ENCODE measurements around the gene CHTOP. TPM values are rescaled to one million over a fixed set of nuclear protein-coding genes. Genes with fewer than 3 reads are reported as not detected.

CHTOP gene
- total RNA-seq, 1 experiment from 2014 or later = 50.8 TPM

DNA sequence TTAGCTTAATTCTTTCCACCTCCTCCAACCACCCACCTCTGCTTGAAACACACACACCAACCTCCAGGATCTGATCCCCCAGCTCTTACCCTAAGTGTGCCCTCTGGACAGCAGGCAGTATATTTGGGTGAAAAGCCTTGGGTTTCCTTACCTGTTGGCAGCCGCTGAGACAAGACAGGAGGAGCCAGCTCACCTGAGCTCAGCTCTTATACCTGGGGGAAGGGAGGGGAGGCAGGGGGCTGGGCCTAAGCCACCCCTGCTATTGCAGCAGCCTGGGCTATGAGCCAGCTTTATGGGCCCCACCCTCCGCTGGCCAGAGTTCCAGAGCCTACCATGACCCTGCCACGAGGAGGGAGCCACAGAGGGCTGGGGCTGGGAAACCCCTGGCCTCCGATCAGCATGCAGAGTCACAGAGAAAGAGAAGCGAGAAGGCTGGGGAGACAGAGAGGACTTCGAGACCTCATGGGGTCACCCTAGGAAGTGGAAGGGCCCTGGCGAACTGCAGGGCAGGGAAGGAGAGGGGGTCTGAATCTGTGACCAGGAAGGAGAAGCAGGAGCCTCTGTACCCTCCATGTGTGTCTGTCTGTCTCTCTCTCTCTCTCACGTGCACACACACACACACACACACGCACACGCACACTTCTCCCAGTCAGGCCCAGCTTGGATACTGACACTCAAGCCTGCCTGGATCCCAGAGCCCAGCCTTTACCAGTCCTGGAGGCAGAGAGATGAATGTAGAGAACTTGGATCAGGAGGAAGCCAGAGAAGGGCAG is 17.5 kb upstream of the CHTOP start, which contains the start of gene S100A14:
Gene S100A14, minus strand, starts transcription at position 182 of the 773 bp plus-strand sequence. CDS start 467 bp downstream, outside the sequence.
- Histone ChIP-seq H3K27ac (no peak within 1 kb of the TSS), H3K4me3 (no peak within 1 kb of the TSS), H3K4me1 (replicated peaks) (peaks cover 21% of the 10 kb centered on the region), H3K36me3 (peaks cover 19% of the 10 kb centered on the region), H3K9me3 (replicated peaks) (no peaks in the 10 kb centered on the region), H3K27me3 (replicated peaks) (no peaks in the 10 kb centered on the region)
- no peak for DNase-seq (ENCODE audit: low read depth in 1 of 2, low spot score in 2 of 2)

DNA sequence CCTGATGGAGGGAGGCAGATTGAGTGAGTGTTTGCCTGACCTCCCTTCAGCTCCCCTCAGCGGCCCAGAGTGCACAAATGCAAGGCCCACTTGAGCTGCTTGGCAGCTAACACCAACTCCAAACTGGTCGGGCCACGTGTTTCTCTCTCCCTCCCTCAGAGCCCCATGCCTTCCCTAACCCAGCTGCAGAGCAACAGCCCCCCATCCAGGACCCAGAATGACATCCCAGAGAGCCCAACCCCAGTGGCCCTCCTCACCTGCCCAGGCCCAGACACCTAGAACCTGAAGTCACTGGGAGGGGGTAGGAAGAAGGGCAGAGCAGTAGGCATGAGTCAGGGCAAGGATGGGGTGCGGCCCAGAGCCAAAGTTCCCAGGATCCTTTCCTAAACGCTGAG is 17.0 kb upstream of the CHTOP start:
- DNase-seq (ENCODE audit: low read depth in 1 of 2, low spot score in 2 of 2) = no peak
- Histone ChIP-seq H3K9me3 (replicated peaks) (no peaks in the 10 kb centered on the region), H3K36me3 (peaks cover 22% of the 10 kb centered on the region), H3K4me1 (replicated peaks) (peaks cover 18% of the 10 kb centered on the region), H3K4me3 (no peak overlapping the region), H3K27ac (no peak overlapping the region), H3K27me3 (replicated peaks) (no peaks in the 10 kb centered on the region)

DNA sequence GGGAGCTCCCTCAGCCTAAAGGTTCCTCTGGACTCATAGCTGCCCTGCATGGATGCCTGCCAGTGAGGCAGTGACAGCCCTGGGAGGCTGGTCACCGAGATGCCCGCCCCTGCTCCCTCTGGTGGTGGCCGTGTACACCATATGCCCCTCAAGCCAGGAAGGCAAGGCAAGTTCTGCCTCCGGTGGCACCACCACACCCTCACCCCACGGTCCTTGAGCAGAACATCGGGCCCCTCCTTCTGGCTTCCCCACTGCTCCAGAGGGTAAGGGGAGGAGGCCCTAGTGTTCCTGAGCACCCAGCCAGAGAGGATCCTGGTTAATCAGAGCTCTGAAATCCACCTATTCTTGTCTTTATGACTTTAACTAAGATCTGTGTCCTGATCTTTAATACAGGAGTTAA is 16.2 kb upstream of the CHTOP start:
- DNase-seq (ENCODE audit: low read depth in 1 of 2, low spot score in 2 of 2) = peak; percentile 68 to 91
- Histone ChIP-seq H3K27me3 (replicated peaks) (no peaks in the 10 kb centered on the region), H3K36me3 (peaks cover 29% of the 10 kb centered on the region), H3K4me1 (replicated peaks) (peaks cover 10% of the 10 kb centered on the region), H3K27ac (no peak overlapping the region), H3K9me3 (replicated peaks) (no peaks in the 10 kb centered on the region), H3K4me3 (no peak overlapping the region)

DNA sequence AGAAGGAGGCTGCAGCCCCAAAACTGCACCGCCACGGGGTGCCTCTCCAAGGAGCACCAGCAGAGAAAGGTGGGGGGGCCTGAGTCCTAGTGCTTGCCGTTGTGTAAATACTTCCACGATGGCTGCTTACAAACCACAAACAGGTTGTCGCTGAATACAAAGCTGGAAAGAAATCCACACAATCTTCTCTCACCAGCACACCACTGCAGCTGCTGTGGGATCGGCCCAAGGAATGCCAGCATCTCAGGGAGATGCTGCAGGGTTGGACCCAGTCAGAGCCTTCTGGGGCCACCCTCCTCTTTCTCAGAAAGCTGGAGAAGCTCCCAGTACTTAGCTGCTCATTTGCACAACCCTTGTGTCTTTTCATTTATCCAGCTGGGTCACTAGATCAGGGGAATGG is 14.7 kb upstream of the CHTOP start:
- Histone ChIP-seq H3K9me3 (replicated peaks) (no peaks in the 10 kb centered on the region), H3K27me3 (replicated peaks) (no peaks in the 10 kb centered on the region), H3K36me3 (peaks cover 36% of the 10 kb centered on the region), H3K4me3 (no peak overlapping the region), H3K27ac (no peak overlapping the region), H3K4me1 (replicated peaks) (peaks cover 8% of the 10 kb centered on the region)
- no peak for DNase-seq (ENCODE audit: low read depth in 1 of 2, low spot score in 2 of 2)

DNA sequence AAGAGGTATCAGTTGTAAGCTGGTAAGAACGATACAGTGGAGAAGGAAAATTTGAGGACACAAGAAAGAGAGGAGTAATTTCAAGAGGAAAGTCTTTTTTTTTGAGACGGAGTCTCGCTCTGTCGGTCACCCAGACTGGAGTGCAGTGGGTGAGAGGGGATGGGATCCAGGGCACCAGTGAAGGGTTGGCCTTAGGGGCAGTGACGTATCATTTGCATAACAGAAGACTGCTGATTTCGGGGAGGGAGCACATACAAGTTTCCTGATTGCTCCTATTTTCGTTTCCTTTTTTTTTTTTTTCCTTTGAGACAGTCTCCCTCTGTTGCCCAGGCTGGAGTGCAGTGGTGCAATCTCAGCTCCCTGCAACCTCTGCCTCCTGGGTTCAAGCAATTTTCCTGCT is 10.8 kb upstream of the CHTOP start:
- H3K4me1 ChIP-seq (replicated peaks) = peaks cover 27% of the 10 kb centered on the region
- no peaks in the 10 kb centered on the region for H3K9me3 ChIP-seq (replicated peaks)
- H3K4me3 ChIP-seq = no peak overlapping the region
- DNase-seq (ENCODE audit: low read depth in 1 of 2, low spot score in 2 of 2) = no peak
- H3K36me3 ChIP-seq = peaks cover 47% of the 10 kb centered on the region
- no peaks in the 10 kb centered on the region for H3K27me3 ChIP-seq (replicated peaks)
- H3K27ac ChIP-seq = no peak overlapping the region

DNA sequence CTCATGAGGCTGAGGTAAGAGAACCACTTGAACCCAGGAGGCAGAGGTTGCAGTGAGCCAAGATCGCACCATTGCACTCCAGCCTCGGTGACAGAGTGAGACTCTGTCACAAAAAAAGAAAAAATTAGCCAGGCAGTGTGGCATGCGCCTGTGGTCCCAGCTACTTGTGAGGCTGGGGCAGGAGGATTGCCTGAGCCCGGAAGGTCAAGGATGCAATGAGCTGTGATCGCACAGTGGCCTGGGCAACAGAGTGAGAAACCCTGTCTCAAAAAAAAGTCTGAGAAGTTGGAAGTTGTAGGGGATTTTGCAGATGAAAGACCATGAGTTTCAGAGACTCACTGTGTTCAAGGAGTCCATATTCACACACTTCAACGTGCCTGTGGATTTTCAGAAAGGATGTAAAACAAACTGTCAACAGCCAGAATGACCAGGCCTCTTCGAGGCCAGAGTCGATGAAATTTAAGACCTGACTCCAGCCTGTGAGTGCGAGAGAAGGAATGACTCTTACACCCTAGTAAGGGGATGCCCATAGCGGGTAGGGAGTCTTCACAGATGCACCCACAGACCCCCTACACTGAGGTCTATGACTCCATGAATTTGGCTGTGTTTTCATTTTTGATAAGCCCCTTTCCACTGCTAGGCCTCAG is 8.8 kb upstream of the CHTOP start:
- DNase-seq (ENCODE audit: low read depth in 1 of 2, low spot score in 2 of 2) = no peak
- Histone ChIP-seq H3K27me3 (replicated peaks) (no peaks in the 10 kb centered on the region), H3K36me3 (peaks cover 33% of the 10 kb centered on the region), H3K4me1 (replicated peaks) (peaks cover 27% of the 10 kb centered on the region), H3K9me3 (replicated peaks) (no peaks in the 10 kb centered on the region), H3K4me3 (no peak overlapping the region), H3K27ac (no peak overlapping the region)

DNA sequence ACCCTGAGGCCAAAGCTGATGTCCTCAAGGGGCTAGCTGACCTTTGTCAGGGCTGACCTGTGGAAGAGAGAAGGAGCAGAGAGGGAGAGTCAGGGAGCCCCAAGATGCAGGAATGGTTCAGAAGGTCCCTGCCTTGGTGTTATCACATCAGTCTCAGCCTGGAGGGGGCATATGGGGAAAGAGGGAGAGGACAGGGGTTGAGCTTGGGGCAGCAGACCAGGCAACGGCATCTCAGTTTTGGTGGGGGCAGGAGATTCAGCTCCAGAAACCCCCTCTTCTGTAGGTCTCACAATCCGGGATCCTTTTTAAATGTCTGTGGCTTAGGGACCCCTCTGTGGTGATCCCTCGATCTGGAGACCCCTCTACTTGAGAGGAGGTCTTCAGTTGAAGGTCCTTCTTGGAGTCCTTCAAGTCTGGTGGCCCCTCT is 7.4 kb upstream of the CHTOP start:
- Histone ChIP-seq H3K27me3 (replicated peaks) (no peaks in the 10 kb centered on the region), H3K36me3 (peaks cover 31% of the 10 kb centered on the region), H3K27ac (peak overlapping the region; percentile 89), H3K9me3 (replicated peaks) (no peaks in the 10 kb centered on the region), H3K4me3 (peak overlapping the region; percentile 41), H3K4me1 (replicated peaks) (peaks cover 30% of the 10 kb centered on the region)
- no peak for DNase-seq (ENCODE audit: low read depth in 1 of 2, low spot score in 2 of 2)

DNA sequence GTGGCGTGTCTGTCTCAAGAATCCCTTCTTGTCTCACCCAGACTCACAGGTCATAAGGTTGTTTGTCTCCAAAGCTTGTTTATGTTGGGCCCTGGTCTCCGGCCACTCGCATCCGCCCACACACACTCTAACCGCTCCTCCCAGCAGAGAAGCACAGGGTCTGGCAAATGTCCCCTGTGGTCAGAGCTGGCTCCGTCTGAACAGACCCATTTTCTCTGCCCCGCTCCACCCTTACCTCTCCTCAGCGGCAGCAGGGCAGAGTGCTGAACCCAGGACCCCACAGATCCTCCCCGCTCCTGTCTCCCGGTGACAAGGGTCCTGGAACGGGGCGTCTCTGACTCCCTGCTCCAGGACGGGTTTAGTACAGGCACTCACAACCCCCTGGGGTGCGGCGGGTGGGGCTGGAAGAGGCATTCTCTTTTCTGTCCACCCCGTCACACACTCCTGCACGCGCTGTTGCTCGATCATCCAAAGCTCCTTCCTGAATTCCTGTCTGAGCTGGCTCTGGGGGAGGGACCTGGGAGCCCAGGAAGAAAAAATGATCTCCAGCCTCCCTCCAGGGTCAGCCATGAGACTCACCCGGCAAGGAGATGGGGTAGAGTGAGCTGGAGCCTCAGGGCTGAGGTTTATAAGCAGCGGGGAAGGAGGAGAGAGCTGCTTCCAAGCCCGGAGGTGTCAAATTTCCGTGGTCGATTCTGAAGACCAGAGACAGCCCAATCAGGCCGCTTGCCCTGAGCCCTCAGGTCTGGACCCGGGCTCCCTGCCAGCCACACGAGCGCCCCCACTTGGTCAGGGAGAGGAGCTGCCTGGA is 6.8 kb upstream of the CHTOP start, which contains the start of gene S100A13:
Gene S100A13, minus strand, starts transcription at position 602 of the 811 bp plus-strand sequence. CDS start 1,033 bp downstream, outside the sequence.
- peak; percentile 90 to 91 for DNase-seq (ENCODE audit: low read depth in 1 of 2, low spot score in 2 of 2)
- Histone ChIP-seq H3K9me3 (replicated peaks) (no peaks in the 10 kb centered on the region), H3K4me3 (peak within 1 kb of the TSS; percentile 41), H3K27ac (peak within 1 kb of the TSS; percentile 89), H3K4me1 (replicated peaks) (peaks cover 31% of the 10 kb centered on the region), H3K27me3 (replicated peaks) (no peaks in the 10 kb centered on the region), H3K36me3 (peaks cover 27% of the 10 kb centered on the region)

DNA sequence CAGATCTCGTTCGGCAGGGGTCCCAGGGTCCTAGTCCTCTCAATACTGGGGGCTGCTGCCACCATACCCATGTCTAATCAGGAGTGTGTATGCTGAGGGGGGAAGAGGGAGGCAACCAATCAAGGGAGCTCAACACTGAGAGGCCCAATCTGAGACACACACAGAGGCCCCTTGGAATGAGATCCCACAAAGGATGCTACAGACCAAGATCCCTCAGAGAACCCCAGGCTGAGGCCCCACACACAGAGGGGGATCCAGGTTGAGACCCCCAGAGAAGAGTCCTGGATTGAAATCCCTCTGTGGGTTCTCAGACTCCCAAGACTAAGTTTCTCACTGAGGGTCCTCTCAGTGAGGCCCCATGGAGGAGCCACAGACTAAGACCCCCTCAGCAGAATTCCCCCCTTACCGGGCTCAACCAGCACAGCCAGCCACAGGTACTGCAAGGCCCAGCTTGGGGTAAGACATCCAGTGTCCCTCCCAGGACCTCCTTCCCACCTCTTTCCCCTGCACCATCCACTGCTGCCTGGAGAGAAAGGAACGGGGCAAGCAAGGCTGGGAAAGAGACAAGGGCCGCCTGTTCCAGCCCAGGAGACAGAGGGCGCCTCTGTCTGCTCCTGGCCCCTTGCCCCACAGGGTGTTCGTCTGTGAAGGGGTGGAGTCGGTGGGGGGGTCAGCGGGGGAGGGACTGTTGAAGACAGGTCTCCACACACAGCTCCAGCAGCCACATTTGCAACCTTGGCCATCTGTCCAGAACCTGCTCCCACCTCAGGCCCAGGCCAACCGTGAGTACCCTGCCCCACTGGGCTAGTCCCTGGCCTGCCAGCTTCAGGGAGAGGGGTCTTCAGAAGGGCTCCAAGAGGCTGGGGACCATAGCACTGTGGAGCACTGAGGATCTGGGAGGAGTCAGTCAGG is 5.9 kb upstream of the CHTOP start, which contains the start of gene S100A1:
Gene S100A1, plus strand, starts transcription at position 720 of the 912 bp plus-strand sequence. CDS start 2,088 bp downstream, outside the sequence.
- DNase-seq (ENCODE audit: low read depth in 1 of 2, low spot score in 2 of 2) = no peak
- Histone ChIP-seq H3K27ac (peak within 1 kb of the TSS; percentile 89), H3K27me3 (replicated peaks) (no peaks in the 10 kb centered on the region), H3K9me3 (replicated peaks) (no peaks in the 10 kb centered on the region), H3K4me1 (replicated peaks) (peaks cover 31% of the 10 kb centered on the region), H3K4me3 (peak within 1 kb of the TSS; percentile 41), H3K36me3 (peaks cover 22% of the 10 kb centered on the region)

DNA sequence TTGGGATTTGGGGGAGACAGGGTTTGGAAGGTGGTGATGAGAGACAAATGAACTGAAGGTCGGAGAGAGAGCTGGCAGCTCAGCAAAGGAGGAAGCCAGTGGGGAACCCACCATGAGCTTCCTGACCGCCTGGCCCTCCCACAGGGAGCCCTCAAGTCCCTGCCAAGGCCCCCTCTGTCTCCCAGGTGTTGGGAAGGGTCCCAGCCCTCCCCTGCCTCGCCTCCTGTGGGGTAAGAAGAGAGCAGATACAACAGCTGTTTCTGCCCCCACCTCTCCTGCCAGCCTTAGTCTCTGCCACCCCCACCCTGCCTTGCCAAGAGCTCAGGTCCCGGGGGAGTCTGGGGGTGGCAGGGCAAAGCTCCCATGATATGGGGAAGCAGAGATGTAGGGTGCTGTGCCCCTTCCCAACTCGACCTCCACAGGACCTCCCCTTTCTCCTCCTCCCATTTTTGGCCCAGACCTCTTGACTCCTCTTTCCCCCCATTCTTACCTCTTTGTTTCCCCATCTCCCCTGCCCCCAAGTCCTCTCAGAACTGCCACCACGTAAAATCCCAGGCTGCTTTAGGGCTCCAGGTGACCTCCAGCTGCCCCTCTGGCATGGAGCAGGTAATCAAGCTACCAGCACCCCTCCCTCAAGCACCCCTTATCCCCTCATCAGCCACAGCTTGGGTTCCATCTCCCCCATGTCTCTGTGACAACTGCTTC is 5.1 kb upstream of the CHTOP start:
- H3K27me3 ChIP-seq (replicated peaks) = no peaks in the 10 kb centered on the region
- no peak for DNase-seq (ENCODE audit: low read depth in 1 of 2, low spot score in 2 of 2)
- H3K4me1 ChIP-seq (replicated peaks) = peaks cover 34% of the 10 kb centered on the region
- no peak overlapping the region for H3K27ac ChIP-seq
- no peaks in the 10 kb centered on the region for H3K9me3 ChIP-seq (replicated peaks)
- H3K4me3 ChIP-seq = no peak overlapping the region
- H3K36me3 ChIP-seq = peaks cover 18% of the 10 kb centered on the region

DNA sequence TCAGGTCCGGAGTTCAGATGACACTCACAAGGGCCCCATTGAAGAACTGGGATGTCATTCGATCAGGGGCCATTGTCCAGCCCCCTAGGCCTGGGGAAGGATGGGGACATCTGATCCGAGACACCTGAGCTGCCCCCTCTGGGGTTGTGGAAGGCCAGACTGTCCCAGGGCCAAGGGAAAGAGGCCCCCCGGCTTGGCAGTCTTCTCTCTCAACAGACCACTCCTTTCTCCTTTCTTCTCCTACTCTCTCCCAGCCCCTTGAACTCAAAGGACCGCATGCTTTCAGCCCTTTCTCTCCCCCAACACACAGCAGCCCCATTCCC is 4.6 kb upstream of the CHTOP start:
- Histone ChIP-seq H3K9me3 (replicated peaks) (no peaks in the 10 kb centered on the region), H3K4me1 (replicated peaks) (peaks cover 34% of the 10 kb centered on the region), H3K27me3 (replicated peaks) (no peaks in the 10 kb centered on the region), H3K4me3 (no peak overlapping the region), H3K36me3 (peaks cover 18% of the 10 kb centered on the region), H3K27ac (no peak overlapping the region)
- DNase-seq (ENCODE audit: low read depth in 1 of 2, low spot score in 2 of 2) = no peak

DNA sequence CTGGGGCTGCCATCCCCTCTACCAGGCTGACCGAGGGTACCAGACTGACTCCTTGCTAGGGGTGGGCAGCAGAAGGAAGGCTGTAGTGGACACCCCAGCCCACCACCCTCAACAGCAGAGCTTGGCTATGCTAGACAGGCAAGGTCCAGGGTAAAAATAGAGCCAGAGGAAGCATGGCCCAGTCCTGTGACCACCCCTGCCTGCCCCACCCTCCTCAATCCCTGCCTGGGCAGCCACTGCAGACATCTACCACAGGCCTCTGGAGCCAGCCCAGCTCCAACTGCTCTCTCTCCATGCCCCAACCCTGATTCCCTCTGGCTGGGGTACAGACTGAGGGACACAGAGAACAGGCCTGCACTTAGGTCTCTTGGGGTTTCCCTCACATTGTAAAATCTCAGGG is 3.9 kb upstream of the CHTOP start:
- H3K27me3 ChIP-seq (replicated peaks) = no peaks in the 10 kb centered on the region
- no peak overlapping the region for H3K4me3 ChIP-seq
- H3K9me3 ChIP-seq (replicated peaks) = no peaks in the 10 kb centered on the region
- DNase-seq (ENCODE audit: low read depth in 1 of 2, low spot score in 2 of 2) = no peak
- no peak overlapping the region for H3K27ac ChIP-seq
- H3K36me3 ChIP-seq = peaks cover 19% of the 10 kb centered on the region
- peaks cover 34% of the 10 kb centered on the region for H3K4me1 ChIP-seq (replicated peaks)
